Tibial artery (tissue), 4 donors: ENCODE data around the gene PIBF1.
"Not testable (repeated sequence)": the region's sequence is repeated elsewhere in the genome, so short reads cannot be mapped to it uniquely, and the experiment has no call there.

Source experiments
- DNase-seq, 2 donors: peaks; one replicate each; pipeline ENCODE4 v3.0.0-alpha.2; 2019
- H3K27ac ChIP-seq, 2 donors: fragments of 200-600 bp; sonication (generic) in 1 of 2; 1 replicate in 1 of 2; 2 replicates in 1 of 2; pipeline ENCODE4 v1.5.1; 2018 to 2019; ENCODE audit warnings: mild to moderate bottlenecking in 1 of 2
- H3K27me3 ChIP-seq, 2 donors: fragments of 200-600 bp; sonication (generic) in 1 of 2; one replicate each; pipeline versions ENCODE4 v1.5.1 to v1.6.0; 2016 to 2019
- H3K36me3 ChIP-seq, 3 donors: fragments of 200-600 bp; sonication (generic) in 2 of 3; one replicate each; pipeline ENCODE4 v1.5.1; 2016 to 2019; ENCODE audit warnings: mild to moderate bottlenecking in 2 of 3
- H3K4me1 ChIP-seq, 4 donors: fragments of 200-600 bp; sonication (generic) in 2 of 4; 1 replicate in 3 of 4; 2 replicates in 1 of 4; pipeline ENCODE4 v1.5.1; 2016 to 2019
- H3K4me3 ChIP-seq, 2 donors: fragments of 200-600 bp; sonication (generic) in 1 of 2; 1 replicate in 1 of 2; 2 replicates in 1 of 2; pipeline ENCODE4 v1.5.1; 2018 to 2019; ENCODE audit warnings: mild to moderate bottlenecking in 2 of 2
- H3K9me3 ChIP-seq, 3 donors: fragments of 200-600 bp; sonication (generic) in 1 of 3; one replicate each; pipeline ENCODE4 v1.5.1; 2016 to 2019
- CTCF ChIP-seq, 2 experiments: fragments of 200-600 bp in 1 of 2; fragments of 450-650 bp in 1 of 2; IDR thresholded peaks; one replicate each; pipeline ENCODE4 v1.5.1; 2017 to 2019; ENCODE audit warnings: antibody characterized with exemption in 2 of 2, mild to moderate bottlenecking in 1 of 2, moderate library complexity in 1 of 2
- intact Hi-C: fragments of 100-400 bp; cut with DNase I; formaldehyde crosslinking; loops from one replicate; pipeline ENCODE4 v1.15.0; 2023; ENCODE audit warnings: low total_unique reads

The PIBF1 gene

GRCh38 chr13:72920097-72920496, 138.2 kb downstream of the PIBF1 start:
- DNase-seq: no peak
- intact Hi-C loops: no loop called here

GRCh38 chr13:72931311-72931710, 149.4 kb downstream of the PIBF1 start:
- no peaks in the 10 kb centered on the region for H3K9me3 ChIP-seq
- no peak for DNase-seq
- H3K27ac ChIP-seq: no peak overlapping the region
- no peaks in the 10 kb centered on the region for H3K27me3 ChIP-seq
- intact Hi-C loops: no loop called here
- no peak overlapping the region for H3K4me3 ChIP-seq
- no peak for TF ChIP-seq CTCF (IDR thresholded peaks at IDR 0.05)
- no peaks in the 10 kb centered on the region for H3K4me1 ChIP-seq
- H3K36me3 ChIP-seq: peaks cover 5 to 12% (median 9%) of the 10 kb centered on the region in 3 donors

More at GRCh38 chr13:72920097-72920496, 138.2 kb downstream of the PIBF1 start:
- no peak overlapping the region for H3K4me3 ChIP-seq
- H3K4me1 ChIP-seq: peaks cover 0 to 23% (median 3%) of the 10 kb centered on the region in 4 donors
- H3K36me3 ChIP-seq: peaks cover 0 to 33% (median 13%) of the 10 kb centered on the region in 3 donors
- H3K27me3 ChIP-seq: no peaks in the 10 kb centered on the region
- peak overlapping the region in 1 of 2 donors; percentile 61 for H3K27ac ChIP-seq
- TF ChIP-seq CTCF (IDR thresholded peaks at IDR 0.05): no peak
- H3K9me3 ChIP-seq: no peaks in the 10 kb centered on the region

GRCh38 chr13:72932250-72932649, 150.3 kb downstream of the PIBF1 start:
- peaks cover 5 to 12% (median 9%) of the 10 kb centered on the region in 3 donors for H3K36me3 ChIP-seq
- no peak for DNase-seq

GRCh38 chr13:72946267-72946666, 164.3 kb downstream of the PIBF1 start:
- H3K4me3 ChIP-seq, intact Hi-C loops, DNase-seq, H3K4me1 ChIP-seq, H3K27me3 ChIP-seq, H3K27ac ChIP-seq, H3K9me3 ChIP-seq: not testable (repeated sequence)
- H3K36me3 ChIP-seq: peaks cover 4 to 16% (median 12%) of the 10 kb centered on the region in 3 donors

More at GRCh38 chr13:72932250-72932649, 150.3 kb downstream of the PIBF1 start:
- TF ChIP-seq CTCF (IDR thresholded peaks at IDR 0.05): no peak
- H3K27ac ChIP-seq: no peak overlapping the region
- no peaks in the 10 kb centered on the region for H3K27me3 ChIP-seq
- H3K4me1 ChIP-seq: no peaks in the 10 kb centered on the region
- intact Hi-C loops: no loop called here
- H3K4me3 ChIP-seq: no peak overlapping the region
- no peaks in the 10 kb centered on the region for H3K9me3 ChIP-seq

- H3K27ac ChIP-seq: no peak overlapping the region
- no peaks in the 10 kb centered on the region for H3K4me1 ChIP-seq
- no peak for DNase-seq
- H3K9me3 ChIP-seq: no peaks in the 10 kb centered on the region
- no peaks in the 10 kb centered on the region for H3K27me3 ChIP-seq
- no peak overlapping the region for H3K4me3 ChIP-seq
- peaks cover 16 to 17% (median 16%) of the 10 kb centered on the region in 3 donors for H3K36me3 ChIP-seq
- intact Hi-C loops: no loop called here
- no peak for TF ChIP-seq CTCF (IDR thresholded peaks at IDR 0.05)
These were observed 170.7 kb downstream of the PIBF1 start for GRCh38 chr13:72952529-72953141.

- H3K27ac ChIP-seq: no peak overlapping the region
- H3K27me3 ChIP-seq: no peaks in the 10 kb centered on the region
- no peak overlapping the region for H3K4me3 ChIP-seq
- H3K4me1 ChIP-seq: no peaks in the 10 kb centered on the region
- DNase-seq: no peak
- no peaks in the 10 kb centered on the region for H3K9me3 ChIP-seq
- H3K36me3 ChIP-seq: peaks cover 8 to 16% (median 10%) of the 10 kb centered on the region in 3 donors
- intact Hi-C loops: no loop called here
- no peak for TF ChIP-seq CTCF (IDR thresholded peaks at IDR 0.05)
These were observed 171.5 kb downstream of the PIBF1 start for GRCh38 chr13:72953391-72953965.
